H1 (cell line): ENCODE measurements around the gene MTFMT. TPM values are rescaled to one million over a fixed set of nuclear protein-coding genes. Genes with fewer than 3 reads are reported as not detected.
A peak's percentile ranks its signal among the peaks of the same experiment; 100 is the strongest.

Experiments used
- CTCF ChIA-PET: fragments of 300-600 bp; sonication (Branson Sonifier 250); formaldehyde crosslinking; loops from one replicate; lab custom pipeline; 2021; ENCODE audit not compliant: partially characterized antibody; lab: Charles Lee
- POLR2A ChIA-PET: fragments of 300-600 bp; sonication (Branson Sonifier 250); formaldehyde crosslinking; loops from one replicate; lab custom pipeline; 2021; ENCODE audit warnings: inconsistent platforms; ENCODE audit not compliant: partially characterized antibody; lab: Charles Lee
- DNase-seq, 2 experiments: peaks; one replicate each; pipeline versions ENCODE4 v3.0.0 to v3.0.0-alpha.2; 2010 to 2022; ENCODE audit warnings: low spot score in 2 of 2, low read depth in 1 of 2, mixed read lengths in 1 of 2
- FAIRE-seq: peaks from 2 replicates; lab custom pipeline; 2011; peaks lifted over from hg19 to GRCh38; lab: Jason Lieb, UNC
- H2AFZ ChIP-seq: 2 replicates; pipeline ENCODE4 v1.8.1; 2012; ENCODE audit warnings: low read length, inconsistent platforms
- H2AK5ac ChIP-seq: 2 replicates; pipeline ENCODE4 v1.6.1; 2013; ENCODE audit warnings: low read depth, low read length
- H2BK120ac ChIP-seq: replicated peaks from 2 replicates; pipeline ENCODE3; 2013; ENCODE audit warnings: low read depth, low read length, inconsistent platforms
- H2BK12ac ChIP-seq: 2 replicates; pipeline ENCODE4 v1.6.1; 2013; ENCODE audit warnings: low read depth, low read length
- H2BK15ac ChIP-seq: 2 replicates; pipeline ENCODE4 v1.6.1; 2013; ENCODE audit warnings: low read length
- H2BK20ac ChIP-seq: 2 replicates; pipeline ENCODE4 v1.6.1; 2013; ENCODE audit warnings: low read length
- H2BK5ac ChIP-seq: 2 replicates; pipeline ENCODE4 v1.6.1; 2013; ENCODE audit warnings: low read depth, low read length
- H3K14ac ChIP-seq: 2 replicates; pipeline ENCODE4 v1.6.1; 2013; ENCODE audit warnings: inconsistent platforms; ENCODE audit not compliant: insufficient read length
- H3K18ac ChIP-seq: 2 replicates; pipeline ENCODE4 v1.6.1; 2013; ENCODE audit warnings: low read length; ENCODE audit errors: extremely low read depth
- H3K23ac ChIP-seq: 2 replicates; pipeline ENCODE4 v1.6.1; 2013; ENCODE audit warnings: inconsistent platforms; ENCODE audit not compliant: insufficient read length
- H3K23me2 ChIP-seq: 2 replicates; pipeline ENCODE4 v1.6.1; 2013; ENCODE audit warnings: low read depth, low read length
- H3K27ac ChIP-seq: 2 replicates; pipeline ENCODE4 v1.6.1; 2011; ENCODE audit warnings: low read depth, low read length, inconsistent platforms
- H3K27me3 ChIP-seq, 4 experiments: replicated peaks in 1 of 4; 1 replicate in 1 of 4; 2 replicates in 3 of 4; pipeline versions ENCODE4 v1.6.1 to v1.8.1; 2011 to 2013; ENCODE audit warnings: low read length in 3 of 4, mild to moderate bottlenecking in 3 of 4, inconsistent platforms in 2 of 4, mixed read lengths in 2 of 4, moderate library complexity in 1 of 4; ENCODE audit not compliant: control insufficient read depth in 3 of 4, insufficient read depth in 3 of 4; ENCODE audit errors: extremely low read depth in 1 of 4
- H3K36me3 ChIP-seq, 4 experiments: 2 replicates each; pipeline versions ENCODE4 v1.6.1 to v1.8.1; 2011 to 2013; ENCODE audit warnings: mild to moderate bottlenecking in 4 of 4, low read length in 3 of 4, moderate library complexity in 2 of 4, control low read depth in 1 of 4, inconsistent platforms in 1 of 4; ENCODE audit not compliant: insufficient read depth in 4 of 4, control insufficient read depth in 2 of 4
- H3K4ac ChIP-seq: replicated peaks from 2 replicates; pipeline ENCODE3; 2013; ENCODE audit warnings: low read length, low read depth, mixed read lengths, inconsistent platforms; ENCODE audit not compliant: insufficient read length
- H3K4me1 ChIP-seq, 4 experiments: replicated peaks in 1 of 4; 1 replicate in 1 of 4; 2 replicates in 3 of 4; pipeline versions ENCODE4 v1.6.1 to v1.8.1; 2011 to 2013; ENCODE audit warnings: low read length in 3 of 4, inconsistent platforms in 2 of 4, mixed read lengths in 1 of 4; ENCODE audit not compliant: insufficient read depth in 4 of 4, control insufficient read depth in 3 of 4
- H3K4me2 ChIP-seq, 2 experiments: 2 replicates each; pipeline versions ENCODE4 v1.6.1 to v1.8.1; 2011 to 2013; ENCODE audit warnings: low read depth in 2 of 2, low read length in 2 of 2, control low read depth in 1 of 2, inconsistent platforms in 1 of 2, mild to moderate bottlenecking in 1 of 2; ENCODE audit not compliant: insufficient read depth in 1 of 2
- H3K4me3 ChIP-seq, 4 experiments: fragments of 200-600, 300-600 bp in 1 of 4; sonication (generic), shearing (Covaris generic), sonication (Bioruptor Twin) in 1 of 4; 2 replicates each; pipeline versions ENCODE4 v1.5.1 to v1.8.1; 2011 to 2016; ENCODE audit warnings: low read length in 4 of 4, low read depth in 3 of 4, control low read depth in 2 of 4, inconsistent platforms in 2 of 4, mild to moderate bottlenecking in 2 of 4, mixed read lengths in 1 of 4, moderate library complexity in 1 of 4; ENCODE audit not compliant: insufficient read depth in 2 of 4; ENCODE audit errors: extremely low read depth in 1 of 4
- H3K56ac ChIP-seq: replicated peaks from 2 replicates; pipeline ENCODE3; 2013; ENCODE audit warnings: low read depth, mild to moderate bottlenecking, mixed read lengths, low read length, inconsistent platforms; ENCODE audit not compliant: insufficient read length
- H3K79me1 ChIP-seq: 2 replicates; pipeline ENCODE4 v1.6.1; 2013; ENCODE audit warnings: low read depth, low read length, control low read depth
- H3K79me2 ChIP-seq, 2 experiments: 2 replicates each; pipeline versions ENCODE4 v1.6.1 to v1.8.1; 2012 to 2013; ENCODE audit warnings: low read length in 2 of 2, mild to moderate bottlenecking in 2 of 2, inconsistent platforms in 1 of 2; ENCODE audit not compliant: insufficient read depth in 2 of 2, control insufficient read depth in 1 of 2
- H3K9ac ChIP-seq, 4 experiments: replicated peaks in 1 of 4; 1 replicate in 1 of 4; 2 replicates in 3 of 4; pipeline versions ENCODE4 v1.6.1 to v1.8.1; 2011 to 2013; ENCODE audit warnings: low read depth in 3 of 4, low read length in 3 of 4, control low read depth in 2 of 4, mild to moderate bottlenecking in 2 of 4, moderate library complexity in 2 of 4, inconsistent platforms in 1 of 4; ENCODE audit errors: extremely low read depth in 1 of 4
- H3K9me3 ChIP-seq, 2 experiments: 2 replicates each; pipeline versions ENCODE4 v1.6.1 to v1.8.1; 2012 to 2013; ENCODE audit warnings: mild to moderate bottlenecking in 2 of 2, moderate library complexity in 2 of 2, control low read depth in 1 of 2, inconsistent platforms in 1 of 2, low read depth in 1 of 2, low read length in 1 of 2, mixed read lengths in 1 of 2; ENCODE audit not compliant: insufficient read depth in 2 of 2
- H4K20me1 ChIP-seq, 2 experiments: replicated peaks in 1 of 2; 2 replicates each; pipeline versions ENCODE3 to v1.8.1; 2011 to 2013; ENCODE audit warnings: inconsistent platforms in 2 of 2, low read length in 2 of 2, mild to moderate bottlenecking in 1 of 2; ENCODE audit not compliant: insufficient read depth in 2 of 2, control insufficient read depth in 1 of 2
- H4K5ac ChIP-seq: 2 replicates; pipeline ENCODE4 v1.6.1; 2013; ENCODE audit warnings: low read length, low read depth, mixed read lengths, inconsistent platforms; ENCODE audit not compliant: insufficient read length
- H4K8ac ChIP-seq: 2 replicates; pipeline ENCODE4 v1.8.0; 2013; ENCODE audit warnings: mild to moderate bottlenecking, moderate library complexity, low read length, inconsistent platforms; ENCODE audit not compliant: insufficient read depth; ENCODE audit errors: extremely low read depth
- H4K91ac ChIP-seq: replicated peaks from 2 replicates; pipeline ENCODE3; 2013; ENCODE audit warnings: low read length, mixed read lengths, inconsistent platforms; ENCODE audit not compliant: insufficient read length
- BRCA1 ChIP-seq: IDR thresholded peaks from 2 replicates; pipeline ENCODE4 v1.6.1; 2012; ENCODE audit warnings: low read depth, low read length, improper control_type of control experiment
- CHD2 ChIP-seq: IDR thresholded peaks from 2 replicates; pipeline ENCODE4 v1.6.1; 2012; ENCODE audit warnings: low read length, improper control_type of control experiment
- EGR1 ChIP-seq: IDR thresholded peaks from 2 replicates; pipeline ENCODE4 v1.6.1; 2011; ENCODE audit warnings: low read depth, low read length, borderline replicate concordance
- SAP30 ChIP-seq: fragments of 300-600 bp; sonication (generic); IDR thresholded peaks from 2 replicates; pipeline ENCODE4 v1.7.1; 2012; ENCODE audit warnings: low read length, moderate library complexity, mild to moderate bottlenecking, inconsistent platforms; ENCODE audit not compliant: insufficient read depth, insufficient replicate concordance
- YY1 ChIP-seq: IDR thresholded peaks from 2 replicates; pipeline ENCODE4 v1.6.1; 2011; ENCODE audit warnings: low read depth, mild to moderate bottlenecking, low read length
- ZNF274 ChIP-seq: IDR thresholded peaks from 2 replicates; pipeline ENCODE4 v1.7.0; 2012; ENCODE audit warnings: low read length, borderline replicate concordance; ENCODE audit errors: extremely low read depth
- WGBS, 2 experiments: shearing (Covaris generic) in 1 of 2; methylation state at CpG; one replicate each; pipeline versions ENCODE4 v1.1.6 to v1.1.7; 2013 to 2015; ENCODE audit warnings: low lambda C conversion rate in 2 of 2, mixed read lengths in 2 of 2, inconsistent platforms in 1 of 2, low coverage in 1 of 2, missing lambda C conversion rate in 1 of 2; ENCODE audit not compliant: insufficient replicate concordance in 2 of 2, insufficient coverage in 1 of 2, insufficient read length in 1 of 2; ENCODE audit errors: extremely low coverage in 1 of 2, missing lambda C conversion rate in 1 of 2; 5-methylcytosine and 5-hydroxymethylcytosine counted together
- polyA plus RNA-seq, 7 experiments: library from polyadenylated mRNA; depleted of rRNA in 3 of 7; stranded (reverse) in 5 of 7; unstranded in 2 of 7; fragments of >200 nt in 5 of 7; fragments of 200-250 nt in 2 of 7; gene quantifications; 1 replicate in 5 of 7; 2 replicates in 1 of 7; 4 replicates in 1 of 7; pipeline versions ENCODE4 v1.2.1 to v1.2.3, GENCODE V29; 2011 to 2013; ENCODE audit warnings: missing spikeins in 2 of 7, mixed read lengths in 2 of 7
- total RNA-seq: library from RNA; stranded (reverse); fragmentation: NEBNext Ultra II Directional; extraction: Animal tissue kit (Norgen Biotek cat#: 25700); gene quantifications from 2 replicates; pipeline ENCODE4 v1.2.1, GENCODE V29; 2021
- TF ChIP-seq, protein P1 (sequence below): IDR thresholded peaks from 2 replicates; pipeline ENCODE4 v1.6.1; 2012; ENCODE audit warnings: inconsistent platforms

The MTFMT gene
- total and polyA plus RNA-seq, 2 of the 8 experiments (the other 6 are each of a cell fraction or from before 2014, with no cell fraction given), result 7.7 to 20.8 TPM

- H2BK120ac ChIP-seq, result no peak overlapping the region
- H4K8ac ChIP-seq, result no peak overlapping the region
- no peak overlapping the region for H3K14ac ChIP-seq
- peak overlapping the region in 3 of 4 experiments; percentile 35 to 67 (median 65); a peak in 6 of 7 replicates for H3K9ac ChIP-seq
- no peaks in the 10 kb centered on the region for H3K36me3 ChIP-seq
- no peak overlapping the region for H2BK20ac ChIP-seq
- no peak for TF ChIP-seq EGR1
- no peak for TF ChIP-seq BRCA1
- TF ChIP-seq, protein P1, sequence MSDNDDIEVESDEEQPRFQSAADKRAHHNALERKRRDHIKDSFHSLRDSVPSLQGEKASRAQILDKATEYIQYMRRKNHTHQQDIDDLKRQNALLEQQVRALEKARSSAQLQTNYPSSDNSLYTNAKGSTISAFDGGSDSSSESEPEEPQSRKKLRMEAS, result no peak
- no peak for TF ChIP-seq YY1
- TF ChIP-seq SAP30, result no peak
- no peak for TF ChIP-seq CHD2
- TF ChIP-seq ZNF274, result no peak
- TF ChIP-seq, all 59 proteins: peak for 0
- Histone ChIP-seq H3K79me1 (0 out of 2 replicates have a peak, but pooled peaks cover 3% of the 10 kb centered on the region), H4K20me1 (no peaks in the 10 kb centered on the region), H3K56ac (no peak overlapping the region), H4K5ac (peak overlapping the region; percentile 37), H2BK12ac (no peak overlapping the region), H3K79me2 (peaks cover 0 to 13% of the 10 kb centered on the region in 2 experiments; a peak in 1 of 4 replicates), H3K23ac (no peak overlapping the region), H3K23me2 (peaks cover 8% of the 10 kb centered on the region), H3K4me2 (peak overlapping the region; percentile 92 to 95), H3K18ac (0 out of 2 replicates have a peak overlapping the region, but pooled peaks have one; percentile 28), H3K4ac (no peak overlapping the region), H3K9me3 (no peaks in the 10 kb centered on the region), H3K4me3 (peak overlapping the region; percentile 81 to 98 (median 88)), H2BK15ac (no peak overlapping the region), H4K91ac (no peak overlapping the region), H2AFZ (peak overlapping the region; percentile 99), H2AK5ac (no peak overlapping the region), H3K4me1 (peaks cover 0 to 5% (median 1%) of the 10 kb centered on the region in 4 experiments; a peak in 4 of 7 replicates), H3K27ac (no peak overlapping the region), H3K27me3 (no peaks in the 10 kb centered on the region; a peak in 1 of 7 replicates), H2BK5ac (0 out of 2 replicates have a peak overlapping the region, but pooled peaks have one; percentile 8)
- ChIA-PET CTCF (no interaction called here), POLR2A (interaction anchor here (0.8 to 1.0 kb wide), 2 partner anchors 19 to 24 kb away, joined by 3 to 7 read pairs; no protein-coding TSS in a partner anchor)
- DNase-seq (no peak), FAIRE-seq (no peak)
- WGBS, 2 experiments, result 14% methylated on average over 9 of the region's 9 CpGs; no CpG with 5 or more reads in 1 of the 2 experiments
Measured at GRCh38 chr15:64990168-64990470, 39.3 kb downstream of the MTFMT start.
